A549 (cell line): Measurements from ENCODE around the gene TTC7B. TPM values are rescaled to one million over a fixed set of nuclear protein-coding genes. Genes with fewer than 3 reads are reported as not detected.
A peak's percentile ranks its signal among the peaks of the same experiment; 100 is the strongest.

Experiments
- ATAC-seq, 2 experiments: fragments of 200-7000 bp in 1 of 2; fragments of >200 bp in 1 of 2; cut with Nextera tagmentation in 1 of 2; cut with Tn5 transposase in 1 of 2; 3 replicates each; pipeline versions ENCODE4 v1.8.0 to v1.9.1; 2018 to 2020; ENCODE audit warnings: mild to moderate bottlenecking in 1 of 2, moderate library complexity in 1 of 2
- CTCF ChIA-PET: fragments of 300-600 bp; sonication (Branson Sonifier 250); formaldehyde crosslinking; extraction: SDS; loops from one replicate; lab custom pipeline; 2021; ENCODE audit warnings: antibody characterized with exemption, inconsistent platforms; lab: Yijun Ruan, JAX
- POLR2A ChIA-PET: fragments of 350-600 bp; formaldehyde crosslinking; extraction: SDS; loops from one replicate; lab custom pipeline; 2021; ENCODE audit warnings: antibody characterized with exemption, inconsistent platforms; lab: Yijun Ruan, JAX
- DNase-seq, 2 experiments: peaks; one replicate each; pipeline versions ENCODE4 v3.0.0 to v3.0.0-alpha.2; 2011 to 2016; ENCODE audit warnings: low read depth in 1 of 2, low spot score in 1 of 2
- FAIRE-seq: peaks from 2 replicates; lab custom pipeline; 2011; peaks lifted over from hg19 to GRCh38; lab: Jason Lieb, UNC
- H3K27ac ChIP-seq, 2 experiments: fragments of >200 bp; sonication (Bioruptor Twin); formaldehyde crosslinking; 3 replicates each; pipeline ENCODE4 v1.5.1; 2016 to 2017
- H3K4me1 ChIP-seq: fragments of >200 bp; sonication (Bioruptor Twin); formaldehyde crosslinking; 3 replicates; pipeline ENCODE4 v1.6.1; 2016
- H3K4me2 ChIP-seq: fragments of >200 bp; sonication (Bioruptor Twin); formaldehyde crosslinking; 3 replicates; pipeline ENCODE4 v1.6.1; 2016
- H3K4me3 ChIP-seq: fragments of >200 bp; sonication (Bioruptor Twin); formaldehyde crosslinking; 3 replicates; pipeline ENCODE4 v1.5.1; 2016
- H3K9me3 ChIP-seq: fragments of >200 bp; sonication (Bioruptor Twin); formaldehyde crosslinking; 3 replicates; pipeline ENCODE4 v1.6.1; 2016
- CBX2 ChIP-seq: fragments of 200-600 bp; sonication (generic); IDR thresholded peaks from 2 replicates; pipeline ENCODE4 v1.6.1; 2016; ENCODE audit warnings: low read depth, mild to moderate bottlenecking, borderline replicate concordance
- CBX8 ChIP-seq: fragments of 200-600 bp; sonication (generic); IDR thresholded peaks from 2 replicates; pipeline ENCODE4 v1.6.1; 2016
- CHD4 ChIP-seq: fragments of 200-600 bp; sonication (generic); IDR thresholded peaks from 2 replicates; pipeline ENCODE4 v1.6.1; 2016; ENCODE audit warnings: antibody characterized with exemption, mild to moderate bottlenecking, borderline replicate concordance
- FOXS1 ChIP-seq: fragments of 250-450 bp; sonication (Bioruptor Pico); IDR thresholded peaks from 2 replicates; pipeline ENCODE4 v1.5.0; 2020; ENCODE audit warnings: mild to moderate bottlenecking, moderate library complexity
- HOXB13 ChIP-seq: fragments of 250-450 bp; sonication (Bioruptor Pico); IDR thresholded peaks from 2 replicates; pipeline ENCODE4 v1.5.0; 2020; ENCODE audit warnings: low read depth, mild to moderate bottlenecking, moderate library complexity
- JUN ChIP-seq, 2 experiments: fragments of >200 bp; sonication (Bioruptor Twin); formaldehyde crosslinking; IDR thresholded peaks; 2 replicates in 1 of 2; 3 replicates in 1 of 2; pipeline ENCODE4 v1.6.1; 2016 to 2017
- KDM5A ChIP-seq: fragments of 200-600 bp; sonication (generic); IDR thresholded peaks from 2 replicates; pipeline ENCODE4 v1.6.1; 2016; ENCODE audit warnings: antibody characterized with exemption, mild to moderate bottlenecking
- MAFK ChIP-seq: fragments of 450-650 bp; IDR thresholded peaks from 2 replicates; pipeline ENCODE4 v1.6.1; 2014; ENCODE audit not compliant: partially characterized antibody
- NPAS2 ChIP-seq: fragments of 250-450 bp; sonication (Bioruptor Pico); IDR thresholded peaks from 2 replicates; pipeline ENCODE4 v1.8.0; 2022; ENCODE audit warnings: mild to moderate bottlenecking, moderate library complexity, borderline replicate concordance
- NR3C1 ChIP-seq: fragments of >200 bp; sonication (Bioruptor Twin); formaldehyde crosslinking; IDR thresholded peaks from 3 replicates; pipeline ENCODE4 v1.6.1; 2017
- RARB ChIP-seq: fragments of 250-450 bp; sonication (Bioruptor Pico); IDR thresholded peaks from 2 replicates; pipeline ENCODE4 v1.8.0; 2021; ENCODE audit warnings: mild to moderate bottlenecking, moderate library complexity
- RFX5 ChIP-seq: fragments of 450-650 bp; IDR thresholded peaks from 2 replicates; pipeline ENCODE4 v1.7.1; 2014; ENCODE audit warnings: antibody characterized with exemption, mild to moderate bottlenecking, moderate library complexity
- TP53 ChIP-seq: fragments of 250-450 bp; sonication (Bioruptor Pico); IDR thresholded peaks from 2 replicates; pipeline ENCODE4 v1.5.0; 2021; ENCODE audit warnings: mild to moderate bottlenecking, moderate library complexity
- ZC3H11A ChIP-seq: fragments of 450-650 bp; IDR thresholded peaks from 2 replicates; pipeline ENCODE4 v1.6.1; 2014; ENCODE audit warnings: antibody characterized with exemption, mild to moderate bottlenecking
- WGBS: methylation state at CpG from one replicate; pipeline ENCODE4 v1.1.6; 2017; ENCODE audit errors: missing lambda C conversion rate; 5-methylcytosine and 5-hydroxymethylcytosine counted together
- polyA plus RNA-seq, 4 experiments: library from polyadenylated mRNA; depleted of rRNA in 3 of 4; stranded (reverse); fragments of >200 nt; fragmentation: RNase III in 1 of 4; extraction: RNeasy Plus Mini Kit Qiagen cat#74134 plus additional on column Dnase treatment in 1 of 4; gene quantifications; 2 replicates in 3 of 4; 3 replicates in 1 of 4; pipeline ENCODE4 v1.2.3, GENCODE V29; 2011 to 2017
- TF ChIP-seq, protein P1 (sequence below): IDR thresholded peaks from 2 replicates; pipeline ENCODE4 v1.6.1; 2012; ENCODE audit warnings: low read depth, borderline replicate concordance
- TF ChIP-seq, protein P2 (sequence below): fragments of 250-450 bp; sonication (Bioruptor Pico); IDR thresholded peaks from 2 replicates; pipeline ENCODE4 v1.5.0; 2020; ENCODE audit warnings: low read depth, mild to moderate bottlenecking, moderate library complexity
- TF ChIP-seq, protein P3 (sequence below): fragments of >200 bp; sonication (Bioruptor Twin); formaldehyde crosslinking; IDR thresholded peaks from 3 replicates; pipeline ENCODE4 v1.5.1; 2016
- TF ChIP-seq, protein P4 (sequence below): fragments of 250-450 bp; sonication (Bioruptor Pico); IDR thresholded peaks from 2 replicates; pipeline ENCODE4 v1.5.0; 2021; ENCODE audit warnings: mild to moderate bottlenecking, moderate library complexity, borderline replicate concordance

TTC7B gene
- polyA plus RNA-seq, 2 of the 4 experiments (the other 2 are of a cell fraction), result 16.6 to 28.0 TPM

DNA sequence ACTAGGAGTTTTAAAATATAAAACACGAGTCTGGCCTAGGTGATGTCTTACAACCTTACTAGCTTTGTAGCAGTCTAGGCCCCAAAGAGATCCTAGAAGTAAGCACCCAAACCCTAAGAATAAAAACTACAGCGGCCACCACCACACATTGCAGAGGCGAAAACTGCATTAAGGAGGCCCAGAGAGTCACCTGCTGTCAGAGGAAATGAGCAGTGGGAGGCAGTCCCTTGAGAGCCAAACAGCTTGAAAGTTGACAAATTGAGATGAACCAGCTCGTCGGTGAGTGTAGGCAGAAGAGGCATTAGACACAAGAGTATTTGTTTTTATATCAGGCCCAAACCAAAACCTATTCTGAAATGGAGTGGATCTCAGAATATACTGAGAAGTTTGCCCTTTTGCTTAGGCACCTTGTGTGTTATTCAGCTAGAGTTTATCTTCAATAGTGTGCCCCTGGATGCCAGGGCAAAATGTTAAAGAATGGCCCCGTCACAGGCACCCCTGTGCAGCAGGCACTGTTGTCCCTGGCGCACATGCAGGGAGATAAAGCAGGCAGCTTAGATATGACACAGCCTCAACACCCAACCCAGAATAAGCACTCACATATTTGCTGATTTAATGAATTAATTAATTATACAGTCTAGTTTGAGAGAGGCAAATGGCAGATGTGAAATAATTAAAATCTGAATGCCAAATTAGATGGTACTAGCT lies 56.7 kb downstream of the TTC7B start:
- CTCF ChIA-PET, result interaction anchor here (0.6 to 5.8 kb wide), 22 partner anchors 11 to 786 kb away, joined by 3 to 49 read pairs (median 4); partner anchors contain the start of genes CALM1 and TTC7B
- ATAC-seq (no peak), FAIRE-seq (no peak), DNase-seq (no peak)
- TF ChIP-seq, protein P1, sequence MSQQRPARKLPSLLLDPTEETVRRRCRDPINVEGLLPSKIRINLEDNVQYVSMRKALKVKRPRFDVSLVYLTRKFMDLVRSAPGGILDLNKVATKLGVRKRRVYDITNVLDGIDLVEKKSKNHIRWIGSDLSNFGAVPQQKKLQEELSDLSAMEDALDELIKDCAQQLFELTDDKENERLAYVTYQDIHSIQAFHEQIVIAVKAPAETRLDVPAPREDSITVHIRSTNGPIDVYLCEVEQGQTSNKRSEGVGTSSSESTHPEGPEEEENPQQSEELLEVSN, result no peak
- TF ChIP-seq, protein P2, sequence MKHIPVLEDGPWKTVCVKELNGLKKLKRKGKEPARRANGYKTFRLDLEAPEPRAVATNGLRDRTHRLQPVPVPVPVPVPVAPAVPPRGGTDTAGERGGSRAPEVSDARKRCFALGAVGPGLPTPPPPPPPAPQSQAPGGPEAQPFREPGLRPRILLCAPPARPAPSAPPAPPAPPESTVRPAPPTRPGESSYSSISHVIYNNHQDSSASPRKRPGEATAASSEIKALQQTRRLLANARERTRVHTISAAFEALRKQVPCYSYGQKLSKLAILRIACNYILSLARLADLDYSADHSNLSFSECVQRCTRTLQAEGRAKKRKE, result no peak
- TF ChIP-seq, protein P3, sequence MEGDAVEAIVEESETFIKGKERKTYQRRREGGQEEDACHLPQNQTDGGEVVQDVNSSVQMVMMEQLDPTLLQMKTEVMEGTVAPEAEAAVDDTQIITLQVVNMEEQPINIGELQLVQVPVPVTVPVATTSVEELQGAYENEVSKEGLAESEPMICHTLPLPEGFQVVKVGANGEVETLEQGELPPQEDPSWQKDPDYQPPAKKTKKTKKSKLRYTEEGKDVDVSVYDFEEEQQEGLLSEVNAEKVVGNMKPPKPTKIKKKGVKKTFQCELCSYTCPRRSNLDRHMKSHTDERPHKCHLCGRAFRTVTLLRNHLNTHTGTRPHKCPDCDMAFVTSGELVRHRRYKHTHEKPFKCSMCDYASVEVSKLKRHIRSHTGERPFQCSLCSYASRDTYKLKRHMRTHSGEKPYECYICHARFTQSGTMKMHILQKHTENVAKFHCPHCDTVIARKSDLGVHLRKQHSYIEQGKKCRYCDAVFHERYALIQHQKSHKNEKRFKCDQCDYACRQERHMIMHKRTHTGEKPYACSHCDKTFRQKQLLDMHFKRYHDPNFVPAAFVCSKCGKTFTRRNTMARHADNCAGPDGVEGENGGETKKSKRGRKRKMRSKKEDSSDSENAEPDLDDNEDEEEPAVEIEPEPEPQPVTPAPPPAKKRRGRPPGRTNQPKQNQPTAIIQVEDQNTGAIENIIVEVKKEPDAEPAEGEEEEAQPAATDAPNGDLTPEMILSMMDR, result no peak
- TF ChIP-seq KDM5A (no peak), TP53 (CRISPR knock-in tag) (no peak), RARB (CRISPR knock-in tag) (no peak), NR3C1 (no peak)
- TF ChIP-seq, protein P4, sequence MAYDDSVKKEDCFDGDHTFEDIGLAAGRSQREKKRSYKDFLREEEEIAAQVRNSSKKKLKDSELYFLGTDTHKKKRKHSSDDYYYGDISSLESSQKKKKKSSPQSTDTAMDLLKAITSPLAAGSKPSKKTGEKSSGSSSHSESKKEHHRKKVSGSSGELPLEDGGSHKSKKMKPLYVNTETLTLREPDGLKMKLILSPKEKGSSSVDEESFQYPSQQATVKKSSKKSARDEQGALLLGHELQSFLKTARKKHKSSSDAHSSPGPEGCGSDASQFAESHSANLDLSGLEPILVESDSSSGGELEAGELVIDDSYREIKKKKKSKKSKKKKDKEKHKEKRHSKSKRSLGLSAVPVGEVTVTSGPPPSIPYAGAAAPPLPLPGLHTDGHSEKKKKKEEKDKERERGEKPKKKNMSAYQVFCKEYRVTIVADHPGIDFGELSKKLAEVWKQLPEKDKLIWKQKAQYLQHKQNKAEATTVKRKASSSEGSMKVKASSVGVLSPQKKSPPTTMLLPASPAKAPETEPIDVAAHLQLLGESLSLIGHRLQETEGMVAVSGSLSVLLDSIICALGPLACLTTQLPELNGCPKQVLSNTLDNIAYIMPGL, result no peak
- H3K4me2 ChIP-seq, result peak overlapping the region; percentile 96; the same call in 1 of the 3 replicates
- 88% methylated on average over 7 of the region's 7 CpGs for WGBS
- H3K4me3 ChIP-seq, result no peak overlapping the region
- POLR2A ChIA-PET, result interaction anchor here (0.6 to 1.5 kb wide), 2 partner anchors 316 to 362 kb away, joined by 5 to 12 read pairs; no protein-coding TSS in a partner anchor
- peaks cover 10% of the 10 kb centered on the region for H3K9me3 ChIP-seq
- peak overlapping the region in 1 of 2 experiments; percentile 90; a peak in 2 of 6 replicates for H3K27ac ChIP-seq
- H3K4me1 ChIP-seq, result peaks cover 10% of the 10 kb centered on the region; the same call in 2 of the 3 replicates

DNA sequence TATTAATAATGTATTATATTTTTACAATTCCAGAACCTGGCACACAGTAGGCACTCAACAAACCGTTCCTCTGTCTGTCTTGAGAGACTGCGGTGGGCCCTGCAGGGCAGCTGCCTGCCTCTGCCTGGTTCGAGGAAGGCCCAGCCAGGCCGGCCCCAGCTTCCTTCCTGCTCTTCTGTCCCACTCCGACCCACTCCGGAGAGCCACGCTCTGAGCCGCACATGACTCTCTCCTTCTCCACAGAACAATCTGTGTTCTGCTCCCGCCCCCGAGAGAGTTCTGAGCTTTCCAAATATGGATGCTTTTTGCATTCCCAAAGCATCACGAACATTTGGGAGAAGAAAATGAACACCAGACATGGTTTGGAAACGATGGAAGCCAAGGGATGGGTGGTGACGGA lies 57.3 kb downstream of the TTC7B start:
- H3K9me3 ChIP-seq, result peaks cover 10% of the 10 kb centered on the region
- POLR2A ChIA-PET, result interaction anchor here (0.6 to 1.5 kb wide), 3 partner anchors 63 to 361 kb away, joined by 4 to 12 read pairs (median 5); no protein-coding TSS in a partner anchor
- H3K27ac ChIP-seq, result peak overlapping the region; percentile 90 to 92
- no peak for TF ChIP-seq ZC3H11A
- TF ChIP-seq CHD4, result no peak
- peak overlapping the region; percentile 51 for H3K4me3 ChIP-seq
- ATAC-seq, result peak in 1 of 2 experiments; percentile 13; a peak in 3 of 6 replicates
- peak overlapping the region; percentile 96 for H3K4me2 ChIP-seq
- 87% methylated on average over 13 of the region's 13 CpGs for WGBS
- CTCF ChIA-PET, result interaction anchor here (0.5 to 5.8 kb wide), 35 partner anchors 12 to 786 kb away, joined by 3 to 49 read pairs (median 4); partner anchors contain the start of genes CALM1 and TTC7B
- FAIRE-seq, result no peak
- H3K4me1 ChIP-seq, result peaks cover 10% of the 10 kb centered on the region; the same call in 2 of the 3 replicates
- DNase-seq, result no peak

DNA sequence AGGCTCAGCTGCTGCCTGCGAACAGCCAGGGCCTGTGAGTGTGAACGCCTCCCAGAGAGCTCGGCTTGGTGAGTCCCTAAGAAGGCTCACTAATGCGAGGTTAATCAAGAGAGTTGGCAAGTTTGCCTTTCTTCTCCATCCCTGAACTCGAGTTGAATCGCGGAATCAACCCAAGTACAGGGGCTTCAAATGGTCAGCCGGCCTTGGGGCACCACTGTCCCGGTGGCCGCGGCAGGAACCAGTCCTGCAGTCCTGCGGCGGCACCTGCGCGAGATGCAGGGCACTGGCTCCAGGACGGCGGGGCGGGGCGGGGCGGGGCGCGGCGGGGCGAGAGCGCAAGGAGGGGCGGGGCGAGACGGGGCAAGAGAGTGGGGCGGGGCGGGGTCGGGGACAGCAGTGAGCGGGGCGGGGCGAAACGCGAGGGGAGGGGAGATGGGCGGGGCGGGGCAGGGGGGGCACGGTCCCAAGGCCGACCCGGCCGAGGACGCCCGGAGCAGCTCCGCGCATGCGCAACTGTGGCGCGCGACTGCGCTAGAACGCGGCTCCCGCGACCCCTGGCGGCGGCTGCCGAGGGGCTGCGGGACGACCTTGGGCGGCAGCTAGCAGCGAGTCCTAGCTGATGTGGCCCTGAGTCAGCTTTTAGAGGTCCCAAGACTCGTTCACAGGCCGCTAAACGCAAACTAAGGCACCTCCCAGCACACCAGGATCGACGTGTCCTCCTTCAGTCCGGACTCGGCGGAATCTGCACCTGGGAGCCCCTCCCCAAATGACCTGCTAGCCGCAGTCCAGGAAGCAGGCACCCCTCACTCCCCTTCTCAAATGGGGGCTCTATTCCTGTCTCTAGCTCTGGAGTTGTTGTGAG lies 58.0 kb downstream of the TTC7B start:
- ATAC-seq, result peak; percentile 90 to 97
- Histone ChIP-seq H3K9me3 (peaks cover 9% of the 10 kb centered on the region), H3K4me3 (peak overlapping the region; percentile 51), H3K4me1 (peaks cover 10% of the 10 kb centered on the region; the same call in 2 of the 3 replicates), H3K27ac (peak overlapping the region; percentile 90 to 92), H3K4me2 (peak overlapping the region; percentile 96)
- no peak for FAIRE-seq
- POLR2A ChIA-PET, result interaction anchor here (0.5 to 1.5 kb wide), 9 partner anchors 14 to 439 kb away, joined by 3 to 12 read pairs (median 3); no protein-coding TSS in a partner anchor
- CTCF ChIA-PET, result interaction anchor here (0.5 to 5.8 kb wide), 41 partner anchors 9 to 1945 kb away, joined by 3 to 49 read pairs (median 3); partner anchors contain the start of genes CALM1 and TTC7B
- 5% methylated on average over 30 of the region's 71 CpGs for WGBS
- DNase-seq, result peak; percentile 91 to 93
- no peak for TF ChIP-seq CBX8
- no peak for TF ChIP-seq NPAS2 (CRISPR knock-in tag)
- peak in 1 of 2 experiments; percentile 53; a peak in 1 of 5 replicates for TF ChIP-seq JUN (IDR thresholded peaks at IDR 0.05)
- TF ChIP-seq KDM5A, result no peak
- TF ChIP-seq, protein P1, result no peak
- TF ChIP-seq RFX5, result no peak
- TF ChIP-seq, protein P3, result peak; percentile 76
- no peak for TF ChIP-seq CBX2
- TF ChIP-seq HOXB13 (CRISPR knock-in tag), result no peak
- peak; percentile 93 for TF ChIP-seq MAFK
- TF ChIP-seq FOXS1 (CRISPR knock-in tag), result no peak
